Left renal pelvis (tissue), 4 donors: Measurements from ENCODE around the gene SLITRK3. TPM values are rescaled to one million over a fixed set of nuclear protein-coding genes. Genes with fewer than 3 reads are reported as not detected.
"Not testable (repeated sequence)": the region's sequence is repeated elsewhere in the genome, so short reads cannot be mapped to it uniquely, and the experiment has no call there.

Source experiments
- DNase-seq, 4 donors: peaks; one replicate each; pipeline ENCODE4 v3.0.0-alpha.2; 2013; ENCODE audit warnings: low read depth in 4 of 4, low spot score in 3 of 4
- polyA plus RNA-seq, 4 donors: library from polyadenylated mRNA; unstranded; fragments of 120-200 nt; gene quantifications; one replicate each; pipeline ENCODE4 v1.2.1, GENCODE V29; 2013; ENCODE audit not compliant: insufficient read length in 4 of 4

The SLITRK3 gene
- polyA plus RNA-seq, 4 donors, result 0.12 to 2.4 (median 0.55) TPM

- no peak for DNase-seq
Observed at GRCh38 chr3:165192610-165193192, 3.5 kb downstream of the SLITRK3 start.

GRCh38 chr3:165191491-165191890 lies 4.7 kb downstream of the SLITRK3 start:
- no peak for DNase-seq

GRCh38 chr3:165188452-165188851 lies 7.7 kb downstream of the SLITRK3 start:
- no peak for DNase-seq

- no peak for DNase-seq
Observed at GRCh38 chr3:165185707-165186327, 10.4 kb downstream of the SLITRK3 start.

- DNase-seq, result no peak
Observed at GRCh38 chr3:165181556-165181955, 14.6 kb downstream of the SLITRK3 start.

- DNase-seq, result no peak
Observed at GRCh38 chr3:165170236-165170635, 25.9 kb downstream of the SLITRK3 start.

- DNase-seq, result no peak
Observed at GRCh38 chr3:165169368-165169767, 26.8 kb downstream of the SLITRK3 start.

GRCh38 chr3:165162883-165163282 lies 33.3 kb downstream of the SLITRK3 start:
- DNase-seq, result no peak

GRCh38 chr3:165159760-165160421 lies 36.3 kb downstream of the SLITRK3 start:
- no peak for DNase-seq

GRCh38 chr3:165158011-165158410 lies 38.2 kb downstream of the SLITRK3 start:
- no peak for DNase-seq

GRCh38 chr3:165156757-165157420 lies 39.3 kb downstream of the SLITRK3 start:
- no peak for DNase-seq

GRCh38 chr3:165148876-165149441 lies 47.2 kb downstream of the SLITRK3 start:
- no peak for DNase-seq

GRCh38 chr3:165144271-165144670 lies 51.9 kb downstream of the SLITRK3 start:
- DNase-seq, result no peak

GRCh38 chr3:165139918-165140317 lies 56.3 kb downstream of the SLITRK3 start:
- DNase-seq, result not testable (repeated sequence)

Other genes with a start within 250 kb of the SLITRK3 start
- under 1 TPM in 1 of 4 donors, not detected in 3; 0.10 TPM for gene SI, start 117.9 kb downstream of the SLITRK3 start, polyA plus RNA-seq